ENCODE measurements around the gene HEYL.

- no peak for TF ChIP-seq POLR2AphosphoS5 (IDR thresholded peaks at IDR 0.05; ENCODE audit: low read depth, low read length)
- TF ChIP-seq EZH2 (IDR thresholded peaks at IDR 0.05; ENCODE audit: low read depth, low read length, severe bottlenecking), result no peak
Measured at GRCh38 chr1:39638965-39639304, 508 bp downstream of the HEYL start.
